ENCODE data around the gene CAPN2.
"Not testable (repeated sequence)": the region's sequence is repeated elsewhere in the genome, so short reads cannot be mapped to it uniquely, and the experiment has no call there.

Gene CAPN2

DNA sequence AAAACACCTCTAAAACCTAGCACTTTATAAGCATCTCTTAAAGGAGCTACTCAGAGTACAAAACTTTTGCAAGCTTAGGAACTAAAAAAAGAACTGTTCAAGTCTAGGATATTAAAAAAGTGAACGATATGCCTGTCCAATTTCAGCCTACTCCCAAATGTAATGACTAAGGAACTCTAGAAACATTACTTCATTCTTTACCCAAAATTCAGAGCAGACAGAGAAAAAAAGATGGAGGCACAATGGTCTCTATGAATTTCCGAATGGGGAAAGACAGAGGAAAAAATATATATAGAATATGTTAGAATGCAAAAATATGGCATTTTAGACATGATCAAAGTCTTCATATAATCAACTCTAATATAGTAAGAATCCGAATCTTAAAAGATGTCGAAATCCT lies 72.2 kb downstream of the CAPN2 start:
- no peak for DNase-seq (ENCODE audit: low read depth in 2 of 3, low spot score in 1 of 3)

DNA sequence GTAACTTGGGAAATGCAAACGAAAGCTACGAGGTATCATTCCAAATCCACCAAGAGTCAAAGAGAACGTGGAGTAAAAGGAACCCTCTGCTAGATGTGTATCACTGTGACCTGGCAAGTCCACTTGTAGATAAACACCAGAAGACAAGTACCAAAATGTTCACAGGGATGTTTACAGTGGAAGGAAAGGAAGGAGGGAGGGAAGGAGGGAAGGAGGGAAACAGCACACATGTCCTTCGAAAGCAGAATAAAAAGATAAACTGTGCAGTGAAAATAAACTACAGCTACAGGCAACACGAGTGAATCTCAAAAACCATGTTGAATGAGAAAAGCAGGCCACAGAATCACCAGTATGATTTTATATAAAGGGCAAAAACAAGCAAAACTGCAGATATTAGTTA lies 73.5 kb downstream of the CAPN2 start:
- no peak for DNase-seq (ENCODE audit: low read depth in 2 of 3, low spot score in 1 of 3)

DNA sequence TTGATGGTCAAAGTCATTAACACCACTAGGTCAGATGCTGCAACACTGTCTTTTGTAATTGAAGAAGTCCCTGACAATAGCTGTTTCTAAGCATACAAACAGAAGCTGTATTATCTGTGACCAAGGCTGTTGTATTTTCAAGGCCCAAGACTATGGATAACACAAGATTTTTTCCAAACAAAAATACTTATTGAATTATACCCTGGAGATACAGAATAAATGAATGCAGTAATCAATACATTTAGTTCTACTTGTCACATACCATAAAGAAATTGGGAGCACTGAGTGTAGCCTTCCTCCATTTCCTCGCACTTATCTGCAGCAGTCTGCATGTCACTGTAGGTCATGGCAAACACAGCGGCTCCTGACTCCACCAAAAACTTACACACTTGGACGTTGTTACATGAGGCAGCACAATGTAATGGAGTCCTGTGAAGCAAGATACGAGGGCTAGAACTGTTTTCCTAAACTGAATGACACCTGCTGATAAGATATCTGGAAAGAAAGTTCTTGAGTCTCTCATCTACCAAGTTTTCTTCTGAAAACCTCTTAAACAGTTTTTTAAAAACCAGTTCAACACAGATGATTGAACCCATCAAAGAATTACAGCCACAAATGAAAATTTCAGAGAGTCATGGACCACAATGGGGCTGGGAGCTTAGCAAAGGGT lies 76.5 kb downstream of the CAPN2 start:
- DNase-seq (ENCODE audit: low read depth in 2 of 3, low spot score in 1 of 3) = no peak

DNA sequence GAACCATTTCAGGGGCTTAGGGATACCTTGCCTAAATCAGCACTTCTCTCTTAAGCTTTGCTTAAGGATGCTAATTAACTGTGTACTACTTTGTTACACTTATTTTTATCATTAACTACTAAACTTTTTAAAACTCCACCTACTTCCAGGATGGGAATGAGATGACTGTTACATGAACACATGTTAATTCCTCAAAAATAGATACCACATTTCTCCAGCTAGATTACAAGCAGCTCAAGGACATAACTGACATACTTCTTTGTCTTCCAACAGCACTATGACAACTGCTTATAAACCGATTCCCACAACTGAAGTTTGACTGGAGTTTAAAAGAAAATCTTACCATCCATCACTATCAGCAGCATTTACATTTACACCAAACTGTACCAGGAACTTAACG lies 79.7 kb downstream of the CAPN2 start:
- no peak for DNase-seq (ENCODE audit: low read depth in 2 of 3, low spot score in 1 of 3)

DNA sequence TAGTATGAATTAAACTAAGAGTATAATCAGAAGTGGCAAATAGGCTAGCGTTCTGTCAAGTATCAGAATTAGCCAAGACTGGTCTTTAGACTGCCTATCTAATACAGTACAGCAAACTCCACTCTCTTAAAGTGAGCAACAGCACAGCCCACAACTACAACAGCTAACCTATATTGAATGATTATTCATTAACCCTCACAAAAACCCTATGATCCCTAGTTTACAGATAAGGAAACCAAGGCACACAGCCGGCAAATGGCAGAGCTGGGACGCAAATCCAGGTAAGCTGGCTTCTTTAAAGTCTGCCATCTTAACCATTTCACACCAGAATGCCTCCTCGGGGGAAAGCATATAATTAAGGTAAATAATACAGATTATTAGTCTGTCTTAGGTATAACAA lies 81.4 kb downstream of the CAPN2 start:
- no peak for DNase-seq (ENCODE audit: low read depth in 2 of 3, low spot score in 1 of 3)

DNA sequence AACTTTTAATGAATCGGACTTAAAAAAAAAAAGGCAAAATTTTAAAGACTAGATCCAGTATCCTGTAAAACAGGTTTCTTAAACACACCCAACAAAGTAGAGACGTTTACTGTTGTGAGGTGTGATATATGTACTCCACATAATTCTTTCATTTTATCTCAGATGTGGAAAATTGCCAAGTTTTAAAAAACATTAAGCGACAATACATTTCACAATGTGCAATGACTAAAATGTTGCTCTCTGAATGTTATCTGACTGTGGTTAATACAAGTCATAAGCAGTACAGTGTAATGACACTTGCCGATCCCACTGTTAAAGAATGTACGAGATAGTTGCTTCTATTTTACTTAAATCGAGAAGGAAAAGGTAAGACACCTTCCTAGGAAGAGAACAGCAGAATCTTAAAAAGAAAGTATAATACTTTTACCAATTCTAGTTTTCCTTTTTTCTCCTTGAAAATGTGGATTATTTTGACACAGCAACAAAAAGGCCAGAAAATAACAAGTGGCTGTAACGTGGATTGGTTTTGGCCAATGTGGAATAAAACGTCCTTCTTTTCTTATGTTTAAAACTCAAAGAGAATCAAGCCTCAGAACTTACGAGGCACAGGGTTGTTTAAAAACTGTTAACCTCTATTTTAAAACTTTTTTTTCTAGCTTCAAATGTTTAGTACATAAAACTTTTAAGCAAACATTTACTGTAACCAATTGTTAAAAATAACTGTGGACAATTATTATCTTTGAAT lies 82.0 kb downstream of the CAPN2 start:
- no peak for DNase-seq (ENCODE audit: low read depth in 2 of 3, low spot score in 1 of 3)

DNA sequence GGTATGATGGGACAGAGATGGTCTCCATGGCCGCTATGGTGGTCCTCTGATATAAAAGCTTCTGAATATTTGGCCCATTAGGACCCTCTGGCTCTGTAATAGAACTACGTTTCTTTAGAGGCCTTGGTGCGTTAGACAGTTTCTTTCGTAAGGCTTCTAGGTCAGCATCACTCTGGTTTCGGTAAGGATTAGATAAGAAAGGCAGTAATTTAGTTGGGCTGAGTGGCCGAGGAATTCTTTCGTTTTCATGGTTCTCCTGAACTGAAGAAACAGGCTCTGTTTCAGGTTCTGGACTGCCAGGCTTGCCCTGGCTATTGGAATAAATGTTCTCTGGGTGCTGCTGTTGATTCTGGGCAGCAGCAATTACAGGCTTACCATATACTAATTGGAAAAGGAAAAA lies 83.9 kb downstream of the CAPN2 start:
- no peak for DNase-seq (ENCODE audit: low read depth in 2 of 3, low spot score in 1 of 3)

DNA sequence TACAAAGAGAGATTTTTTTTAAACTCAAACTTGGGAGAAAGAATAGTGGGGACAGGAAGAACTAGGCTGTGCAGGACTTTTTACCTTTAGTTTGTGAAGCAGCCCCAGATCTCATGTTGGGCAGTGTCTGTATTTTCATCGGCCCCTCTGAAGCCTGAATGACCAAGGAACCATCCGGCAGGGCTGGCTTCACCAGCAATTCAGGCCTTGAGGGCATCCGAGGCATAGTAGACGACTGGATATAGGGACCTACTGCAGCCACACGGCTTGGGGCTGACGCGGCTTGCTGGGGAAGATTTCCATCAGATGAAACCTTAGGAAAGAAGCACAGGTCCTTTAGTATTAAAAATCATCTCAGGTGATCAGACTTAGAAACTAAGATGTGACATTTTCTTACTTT lies 89.7 kb downstream of the CAPN2 start:
- DNase-seq (ENCODE audit: low read depth in 2 of 3, low spot score in 1 of 3) = no peak

DNA sequence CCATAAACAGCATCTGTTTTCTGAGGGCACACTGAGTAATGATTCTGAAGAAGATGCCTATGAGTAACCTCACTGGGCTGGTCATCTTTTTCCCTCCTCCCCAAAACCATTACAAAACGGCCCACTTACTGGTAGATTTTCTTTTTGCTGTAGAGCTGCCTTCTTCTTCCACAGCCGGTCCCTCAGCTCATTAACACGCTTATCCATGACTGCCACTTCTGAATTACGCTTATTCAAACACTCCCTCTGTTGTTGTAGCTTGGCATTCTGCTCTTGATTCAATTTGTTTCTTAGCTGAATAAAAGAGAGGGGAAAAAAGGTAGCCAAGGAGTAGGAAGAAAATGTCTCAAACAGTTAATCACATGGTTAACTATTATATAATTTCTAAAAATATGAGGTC lies 90.3 kb downstream of the CAPN2 start:
- DNase-seq (ENCODE audit: low read depth in 2 of 3, low spot score in 1 of 3) = no peak

DNA sequence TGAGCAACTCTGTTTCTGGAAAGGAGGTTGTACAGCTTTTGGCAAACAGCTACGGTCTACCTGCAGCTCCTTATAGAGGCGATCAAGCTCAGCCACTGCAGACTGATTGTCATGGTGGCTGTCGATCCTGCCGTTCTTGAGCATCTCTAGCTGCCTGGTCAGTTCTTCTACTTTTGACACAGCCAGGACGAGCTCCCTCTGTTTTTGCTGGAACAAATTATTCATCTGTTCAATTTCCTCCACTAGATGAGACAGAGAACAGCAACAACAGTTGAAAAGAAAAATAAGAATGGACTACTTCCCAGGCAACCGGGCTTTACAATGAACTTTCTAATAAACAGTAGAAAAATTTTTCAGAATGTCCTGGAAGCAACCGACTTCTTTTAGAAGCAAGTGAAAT lies 90.9 kb downstream of the CAPN2 start:
- DNase-seq (ENCODE audit: low read depth in 2 of 3, low spot score in 1 of 3) = no peak

DNA sequence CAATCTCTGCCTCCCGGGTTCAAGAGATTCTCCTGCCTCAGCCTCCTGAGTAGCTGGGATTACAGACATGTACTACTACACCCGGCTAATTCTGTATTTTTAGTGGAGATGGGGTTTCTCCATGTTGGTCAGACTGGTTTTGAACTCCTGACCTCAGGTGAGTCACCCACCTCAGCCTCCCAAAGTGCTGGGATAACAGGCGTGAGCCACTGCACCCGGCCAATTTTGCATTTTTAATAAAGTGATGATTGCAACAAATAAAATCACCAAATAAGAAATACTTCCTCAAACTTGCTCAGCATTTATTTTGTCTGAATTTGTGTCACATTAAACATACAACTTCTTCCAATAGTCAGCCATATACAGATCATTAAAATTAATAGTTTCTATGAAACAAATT lies 97.6 kb downstream of the CAPN2 start:
- not testable (repeated sequence) for DNase-seq (ENCODE audit: low read depth in 2 of 3, low spot score in 1 of 3)

DNA sequence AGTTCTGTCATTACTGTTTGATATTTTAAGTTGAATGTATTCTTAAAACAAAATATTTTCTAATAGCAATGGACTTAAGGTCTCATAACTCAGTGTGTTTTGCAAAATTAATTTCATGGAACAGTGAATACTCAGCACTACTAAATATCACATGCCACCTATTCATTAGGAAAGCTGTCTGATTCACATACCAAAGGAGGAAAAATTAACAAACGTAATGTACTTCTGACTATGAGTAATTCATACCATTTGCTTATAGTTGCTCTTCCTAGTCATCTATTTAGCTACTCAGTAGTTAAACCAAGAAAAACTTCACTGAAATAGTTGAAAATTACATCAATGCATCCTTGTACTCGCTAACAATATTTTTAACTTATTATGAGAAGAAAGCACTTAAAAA lies 98.2 kb downstream of the CAPN2 start:
- no peak for DNase-seq (ENCODE audit: low read depth in 2 of 3, low spot score in 1 of 3)

DNA sequence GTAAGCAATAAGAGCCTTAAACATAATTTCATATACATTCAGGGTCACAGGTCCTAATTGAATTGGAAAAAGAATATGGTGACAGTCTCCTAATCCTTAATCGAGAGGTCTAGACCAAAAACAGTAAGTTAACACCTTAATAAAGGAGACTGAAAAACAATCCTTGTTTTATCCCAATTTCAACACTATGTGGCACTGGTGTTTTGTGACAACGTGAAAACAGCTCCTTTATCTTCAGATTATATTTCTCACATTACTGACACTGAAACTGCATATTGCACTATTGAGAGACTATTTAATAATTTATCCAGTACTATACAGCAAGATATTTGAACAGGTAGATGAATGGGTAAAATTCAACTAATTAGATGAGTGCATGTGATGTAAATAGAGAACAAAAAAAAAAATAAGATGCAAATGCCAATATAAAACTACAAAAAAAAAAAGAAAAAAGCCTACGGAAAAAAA lies 99.3 kb downstream of the CAPN2 start:
- DNase-seq (ENCODE audit: low read depth in 2 of 3, low spot score in 1 of 3) = no peak

DNA sequence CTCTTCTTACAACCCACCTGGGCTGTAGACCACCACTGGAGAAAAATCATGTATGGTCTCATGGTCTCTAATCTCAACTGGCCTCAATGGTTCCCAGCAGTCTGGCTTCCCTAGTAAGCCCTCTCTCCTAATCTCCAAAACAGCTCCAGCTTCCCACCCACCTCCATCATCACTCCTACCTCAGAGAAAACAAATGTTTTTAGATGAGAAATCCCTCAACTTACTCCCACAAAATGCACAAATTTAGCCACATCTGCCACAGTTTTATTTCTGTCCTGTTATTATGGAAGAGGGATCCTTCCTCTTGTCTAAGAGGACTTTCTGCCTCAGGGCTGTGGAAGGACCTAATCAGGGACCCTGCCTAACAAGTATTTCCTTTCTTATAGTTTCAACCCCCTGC lies 101.3 kb downstream of the CAPN2 start:
- no peak for DNase-seq (ENCODE audit: low read depth in 2 of 3, low spot score in 1 of 3)

DNA sequence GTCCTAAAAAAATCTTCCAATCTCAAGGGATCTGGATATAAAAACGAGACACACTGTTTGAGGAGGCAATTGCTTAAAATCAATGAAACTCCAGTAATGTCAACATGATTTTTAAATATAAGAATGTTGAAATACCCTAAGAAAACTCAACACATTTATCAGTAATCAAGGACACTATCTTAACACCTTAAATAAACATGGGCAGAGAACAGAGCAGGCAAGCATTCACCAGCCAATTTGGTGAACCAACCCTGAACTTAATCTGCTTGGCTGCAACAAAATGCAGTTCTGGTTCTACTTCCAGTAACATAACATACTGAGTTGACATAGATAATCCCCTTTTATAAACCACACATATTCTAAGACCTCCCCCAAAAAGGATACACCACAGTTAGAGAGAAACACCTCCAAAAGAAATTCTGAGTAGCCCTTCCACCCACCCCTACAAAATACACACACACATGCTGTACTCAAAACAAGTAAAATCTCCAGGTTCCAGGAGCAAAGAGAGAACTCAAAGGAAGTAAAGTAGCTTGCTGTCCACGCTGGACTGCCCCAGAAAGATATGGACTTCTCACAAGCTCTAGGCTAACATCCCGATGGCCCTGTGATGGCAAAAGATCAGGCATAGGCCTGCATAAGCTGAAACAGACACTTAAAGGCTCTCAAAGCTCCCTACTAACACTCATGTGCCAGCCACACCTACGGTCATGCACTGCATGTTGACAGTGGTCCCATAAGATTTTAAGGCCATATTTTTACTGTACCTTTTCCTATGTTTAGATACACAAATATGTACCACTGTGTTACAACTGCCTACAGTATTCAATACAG lies 102.9 kb downstream of the CAPN2 start:
- no peak for DNase-seq (ENCODE audit: low read depth in 2 of 3, low spot score in 1 of 3)

DNA sequence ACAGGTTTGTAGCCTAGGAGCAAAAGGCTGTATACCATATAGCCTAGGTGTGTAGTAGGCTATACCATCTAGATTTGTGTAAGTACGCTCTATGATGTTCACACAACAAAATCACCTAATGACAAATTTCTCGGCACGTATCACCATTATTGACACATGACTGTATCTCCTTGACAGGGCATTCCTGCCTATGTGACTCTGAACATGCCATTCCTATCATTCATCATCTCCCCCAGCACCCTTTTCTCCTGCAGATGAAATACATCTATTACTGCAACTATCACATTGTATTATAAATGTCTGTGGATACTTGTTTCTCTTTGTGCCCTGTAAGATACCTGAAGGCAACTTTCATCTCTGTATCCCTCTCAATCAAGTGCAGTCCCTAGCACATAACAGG lies 103.5 kb downstream of the CAPN2 start:
- no peak for DNase-seq (ENCODE audit: low read depth in 2 of 3, low spot score in 1 of 3)

DNA sequence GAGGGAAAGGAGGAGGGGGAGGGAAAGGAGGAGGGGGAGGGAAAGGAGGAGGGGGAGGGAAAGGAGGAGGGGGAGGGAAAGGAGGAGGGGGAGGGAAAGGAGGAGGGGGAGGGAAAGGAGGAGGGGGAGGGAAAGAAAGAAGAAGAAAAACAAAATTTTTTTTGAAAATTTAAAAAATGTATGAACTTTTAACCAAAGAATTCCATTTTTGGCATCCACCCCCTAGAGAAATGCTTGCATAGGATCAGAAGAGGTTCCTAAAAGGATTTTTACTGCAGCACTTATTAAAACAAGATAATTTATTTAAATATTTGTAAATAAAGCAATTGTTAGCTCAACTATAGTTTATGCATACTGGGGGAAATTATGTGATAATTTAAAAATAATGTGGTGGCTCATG lies 104.9 kb downstream of the CAPN2 start:
- DNase-seq (ENCODE audit: low read depth in 2 of 3, low spot score in 1 of 3) = not testable (repeated sequence)

DNA sequence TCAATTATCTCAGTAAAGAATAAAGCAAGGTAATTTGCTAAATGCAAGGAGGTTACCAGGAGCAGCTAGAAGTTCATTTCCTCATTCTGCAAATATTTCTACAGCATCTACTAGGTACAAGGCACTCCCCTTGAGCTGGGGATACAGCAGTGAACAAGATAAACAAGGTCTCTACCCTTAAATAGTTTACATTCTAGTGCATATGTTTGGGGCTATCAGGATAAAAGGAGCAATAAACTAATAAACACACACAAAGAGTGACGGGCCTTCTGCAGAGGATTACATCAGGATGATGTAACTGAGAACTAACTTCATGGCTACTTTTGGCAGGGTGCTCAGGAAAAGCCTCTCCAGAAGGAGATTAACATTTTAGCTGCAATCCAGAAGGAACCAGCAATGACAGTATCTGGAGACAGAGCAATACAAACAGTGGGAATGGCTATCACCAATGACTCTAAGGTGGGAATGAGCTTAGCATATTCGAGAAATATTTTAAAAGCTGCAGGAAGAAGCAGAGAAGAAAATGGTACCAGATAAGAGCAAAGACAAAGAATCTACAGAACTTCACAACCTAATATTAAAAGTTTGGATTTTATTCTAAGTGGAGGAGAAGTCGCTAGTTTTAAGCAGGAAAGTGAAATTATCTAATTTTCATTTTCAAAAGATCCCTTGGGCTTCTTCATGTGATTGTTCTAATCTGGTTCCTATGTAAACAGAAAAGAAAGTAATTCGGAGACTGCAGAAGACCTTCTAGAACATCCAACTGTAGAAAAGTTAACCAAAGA lies 107.6 kb downstream of the CAPN2 start:
- DNase-seq (ENCODE audit: low read depth in 2 of 3, low spot score in 1 of 3) = no peak

DNA sequence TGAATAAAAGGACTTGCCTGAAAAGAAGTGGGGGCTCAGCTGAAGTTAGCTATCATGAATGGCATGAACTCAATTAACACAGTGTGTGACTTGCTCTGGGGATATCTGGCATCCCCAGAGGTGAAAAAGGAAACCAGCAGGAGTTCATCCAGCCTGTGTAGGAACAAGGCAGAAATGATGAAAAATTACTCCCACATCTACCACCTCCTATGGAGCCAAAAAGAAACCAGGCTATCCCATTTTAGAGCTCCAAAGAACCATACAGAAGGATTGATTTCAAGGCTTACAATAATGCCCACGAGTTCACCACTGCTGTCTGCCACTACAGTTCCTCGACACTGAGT lies 108.1 kb downstream of the CAPN2 start:
- no peak for DNase-seq (ENCODE audit: low read depth in 2 of 3, low spot score in 1 of 3)

DNA sequence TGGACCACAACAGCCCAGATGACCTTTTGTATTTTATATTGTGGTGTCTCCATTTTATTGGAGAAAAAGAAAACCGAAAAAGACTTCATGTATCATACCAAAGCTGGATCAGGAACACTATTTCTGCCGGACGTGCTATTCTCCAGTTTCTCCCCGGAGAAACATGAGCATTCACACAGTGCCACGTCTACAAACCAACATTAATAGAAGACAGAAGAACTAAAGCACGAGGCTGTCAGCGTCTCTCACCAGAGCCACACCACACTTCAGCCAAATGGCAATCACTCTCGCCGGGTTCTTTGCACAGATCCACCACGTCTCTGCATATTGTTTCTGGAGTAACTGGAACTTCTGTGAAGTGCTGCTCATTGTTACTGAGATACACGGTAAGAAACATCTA lies 108.6 kb downstream of the CAPN2 start:
- no peak for DNase-seq (ENCODE audit: low read depth in 2 of 3, low spot score in 1 of 3)

DNA sequence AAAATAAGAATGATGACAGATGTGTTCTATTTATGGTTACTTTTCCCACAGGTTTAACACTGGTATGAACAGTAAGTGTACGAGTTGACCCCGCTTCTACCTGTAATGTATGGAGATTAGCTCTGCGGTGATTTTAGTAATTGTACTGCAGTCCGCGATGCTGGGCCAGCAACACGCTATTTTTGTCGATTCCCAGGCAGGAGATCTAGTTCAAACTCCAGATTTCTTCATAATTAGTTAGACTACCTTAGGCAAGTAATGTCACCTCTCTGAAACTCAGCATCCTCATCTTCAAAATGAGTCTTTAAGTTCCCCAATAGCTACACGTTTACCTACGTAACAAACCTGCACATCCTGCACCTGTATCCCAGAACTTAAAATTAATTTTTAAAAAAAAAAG lies 111.9 kb downstream of the CAPN2 start:
- no peak for DNase-seq (ENCODE audit: low read depth in 2 of 3, low spot score in 1 of 3)
